T47D (cell line): Measurements from ENCODE around the gene A4GALT.
"Not testable (repeated sequence)": the region's sequence is repeated elsewhere in the genome, so short reads cannot be mapped to it uniquely, and the experiment has no call there.

Experiments
- DNase-seq, 2 experiments: peaks; one replicate each; pipeline versions ENCODE4 v3.0.0 to v3.0.0-alpha.2; 2011 to 2012; ENCODE audit warnings: low read depth in 1 of 2, low spot score in 1 of 2
- JUND ChIP-seq: IDR thresholded peaks from 2 replicates; pipeline ENCODE4 v1.6.1; 2012; ENCODE audit warnings: low read depth
- in situ Hi-C: cut with HindIII; loops from 2 replicates; pipeline ENCODE4 v1.10.0; 2016; ENCODE audit warnings: low sequenced_read_pairs, low pct_unique_long_range_greater_than_20kb

The A4GALT gene, protein sequence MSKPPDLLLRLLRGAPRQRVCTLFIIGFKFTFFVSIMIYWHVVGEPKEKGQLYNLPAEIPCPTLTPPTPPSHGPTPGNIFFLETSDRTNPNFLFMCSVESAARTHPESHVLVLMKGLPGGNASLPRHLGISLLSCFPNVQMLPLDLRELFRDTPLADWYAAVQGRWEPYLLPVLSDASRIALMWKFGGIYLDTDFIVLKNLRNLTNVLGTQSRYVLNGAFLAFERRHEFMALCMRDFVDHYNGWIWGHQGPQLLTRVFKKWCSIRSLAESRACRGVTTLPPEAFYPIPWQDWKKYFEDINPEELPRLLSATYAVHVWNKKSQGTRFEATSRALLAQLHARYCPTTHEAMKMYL

DNA sequence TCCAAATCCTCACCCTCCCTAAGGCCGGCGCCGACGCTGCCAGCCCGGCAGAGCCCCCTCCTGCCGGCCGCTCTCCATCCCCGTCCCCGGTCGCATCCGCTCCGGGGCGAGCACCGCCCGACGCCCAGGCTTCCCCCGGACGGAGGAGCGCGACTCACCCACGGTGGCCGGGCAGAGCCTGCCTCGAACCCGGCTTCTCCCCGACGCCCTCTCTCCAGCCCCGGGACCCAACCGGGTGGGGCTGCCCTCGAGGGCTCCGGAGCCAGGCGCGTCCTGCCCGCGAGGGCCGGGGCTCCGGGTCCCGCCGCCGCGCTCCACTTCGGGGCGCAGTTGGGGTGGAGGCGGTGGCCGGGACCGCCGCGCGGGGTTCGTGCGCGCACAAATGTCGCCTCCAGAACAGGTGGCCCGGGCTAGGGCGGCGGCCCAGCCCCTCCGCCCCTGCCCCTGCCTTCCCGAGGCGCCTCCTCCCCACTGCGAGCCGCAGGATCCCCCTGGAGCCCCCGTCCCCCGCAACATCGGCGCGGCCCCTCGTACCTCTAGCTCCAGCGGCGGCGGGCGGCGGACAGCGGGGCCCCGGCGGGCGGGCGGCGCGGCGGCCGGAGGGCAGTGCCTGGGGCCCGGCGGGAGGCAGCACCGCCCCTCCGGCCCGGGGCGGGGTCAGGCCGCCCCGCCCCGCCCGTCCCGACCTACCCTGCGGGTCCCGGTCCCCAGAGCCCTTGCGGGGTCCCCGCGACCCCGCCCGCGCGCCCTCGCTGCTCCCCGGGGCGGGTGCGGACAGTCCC is at the start of gene A4GALT:
A4GALT (minus strand) TSS at position 608 of the 782 bp plus-strand sequence. CDS start 26,919 bp downstream, outside the sequence.
- no peak for DNase-seq
- in situ Hi-C loops = no loop called here
- TF ChIP-seq JUND = no peak

- no peak for TF ChIP-seq JUND
- DNase-seq = no peak
- in situ Hi-C loops = no loop called here
These were observed 49.7 kb upstream of the A4GALT start for GRCh38 chr22:42770448-42770726.

- DNase-seq = no peak
- TF ChIP-seq JUND = no peak
- in situ Hi-C loops = no loop called here
These were observed 49.1 kb upstream of the A4GALT start for GRCh38 chr22:42769574-42770447.

- no peak for TF ChIP-seq JUND
- in situ Hi-C loops = no loop called here
- no peak for DNase-seq
These were observed 48.5 kb upstream of the A4GALT start for GRCh38 chr22:42769238-42769573.

DNA sequence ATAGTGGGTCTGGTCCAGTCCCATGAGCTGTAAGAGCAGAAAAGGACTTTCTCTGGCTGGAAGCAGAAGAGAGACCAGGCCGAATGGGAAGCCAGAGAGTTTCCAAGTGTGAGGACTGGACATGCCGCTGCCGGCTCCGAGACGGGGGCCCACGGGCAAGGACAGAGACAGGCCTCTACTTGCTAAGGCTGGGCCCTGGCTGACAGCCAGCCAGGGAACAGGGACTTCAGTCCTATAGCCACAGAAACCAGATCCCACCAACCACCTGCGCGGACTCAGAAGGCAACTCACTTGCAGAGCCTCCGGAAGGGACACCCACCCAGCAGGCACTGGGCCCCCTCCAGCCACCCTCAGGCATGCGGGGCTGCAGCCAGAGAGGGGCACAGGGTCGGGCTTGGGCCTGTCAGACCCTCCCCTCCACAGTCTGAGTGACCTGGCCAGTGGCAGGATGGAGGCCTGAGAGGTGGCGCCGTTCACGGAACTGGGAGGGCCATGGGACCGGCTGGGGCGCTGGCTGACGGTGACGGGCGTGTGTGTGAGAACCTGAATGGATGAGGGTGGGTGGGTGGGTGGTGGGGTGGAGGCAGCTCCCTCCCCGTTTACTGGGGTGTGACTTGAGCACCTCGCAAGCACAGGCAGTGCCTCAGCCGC is 47.8 kb upstream of the A4GALT start:
- in situ Hi-C loops = no loop called here
- no peak for DNase-seq
- TF ChIP-seq JUND = no peak

DNA sequence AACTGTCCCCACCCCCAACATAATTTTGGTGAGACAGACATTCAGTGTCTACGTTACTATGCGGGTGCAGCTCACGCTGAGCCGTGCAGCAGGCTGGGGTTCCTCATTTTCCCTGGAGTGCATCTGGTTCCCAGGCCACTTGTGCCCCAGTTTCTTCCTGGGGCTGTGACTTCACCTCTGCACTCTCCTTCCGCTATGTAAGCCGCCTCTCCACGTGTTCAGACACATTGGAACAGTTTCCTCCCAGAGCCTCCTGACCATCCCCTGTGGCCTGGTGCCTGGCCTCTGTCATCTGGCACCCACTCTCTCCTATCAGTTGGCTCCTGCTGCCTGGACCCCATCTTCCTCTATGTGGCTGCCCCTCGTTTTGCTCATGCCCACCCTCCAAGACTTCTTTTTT is 46.2 kb upstream of the A4GALT start:
- TF ChIP-seq JUND = no peak
- no peak for DNase-seq
- in situ Hi-C loops = no loop called here

GRCh38 chr22:42764895-42765363 is 44.3 kb upstream of the A4GALT start:
- no peak for TF ChIP-seq JUND
- no peak for DNase-seq
- in situ Hi-C loops = no loop called here

DNA sequence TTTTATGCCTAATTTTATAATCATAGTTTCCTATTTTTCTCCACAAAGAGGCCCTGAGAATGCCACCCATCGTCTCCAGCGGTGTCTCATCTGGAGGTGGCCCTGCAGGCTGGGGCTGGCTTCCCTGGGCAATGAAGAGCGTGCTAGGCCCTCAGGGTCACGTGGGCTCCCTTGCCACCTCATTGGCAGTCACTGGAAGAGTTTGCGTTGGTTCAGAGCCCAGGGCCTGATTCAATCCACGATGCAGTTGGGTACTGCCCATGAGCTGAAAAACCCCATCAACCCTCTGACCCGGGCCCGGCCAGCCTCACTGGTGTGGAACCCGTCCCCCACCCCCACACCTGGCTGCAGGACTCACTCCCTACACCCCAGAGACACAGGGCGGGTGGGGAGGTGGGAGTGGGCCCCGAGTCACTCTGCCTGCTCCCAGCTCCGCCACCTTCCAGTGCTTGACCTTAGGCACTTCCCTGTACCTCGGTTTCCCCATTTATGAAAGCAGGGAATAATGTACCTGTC is 43.4 kb upstream of the A4GALT start:
- no peak for TF ChIP-seq JUND
- in situ Hi-C loops = no loop called here
- DNase-seq = no peak

- no peak for DNase-seq
- TF ChIP-seq JUND = no peak
- in situ Hi-C loops = no loop called here
These were observed 40.3 kb upstream of the A4GALT start for GRCh38 chr22:42760806-42761565.

GRCh38 chr22:42758931-42759629 is 38.4 kb upstream of the A4GALT start:
- DNase-seq = no peak
- no peak for TF ChIP-seq JUND
- in situ Hi-C loops = no loop called here

DNA sequence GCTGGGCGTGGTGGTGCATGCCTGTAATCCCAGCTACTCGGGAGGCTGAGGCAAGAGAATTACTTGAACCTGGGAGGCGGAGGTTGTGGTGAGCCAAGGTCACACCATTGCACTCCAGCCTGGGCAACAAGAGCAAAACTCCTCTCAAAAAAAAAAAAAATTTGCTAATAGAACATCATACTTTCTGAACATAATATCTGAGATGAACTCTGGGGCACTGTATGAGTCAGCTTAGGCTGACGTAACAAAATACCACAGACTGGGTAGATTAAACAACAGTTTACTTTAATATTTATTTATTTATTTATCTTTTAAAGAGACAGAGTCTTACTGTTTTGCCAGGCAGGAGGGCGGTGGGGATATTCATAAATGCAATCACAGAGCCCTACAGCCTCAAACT is 34.9 kb upstream of the A4GALT start:
- in situ Hi-C loops, DNase-seq: not testable (repeated sequence)

GRCh38 chr22:42755121-42755520 is 34.5 kb upstream of the A4GALT start:
- DNase-seq, in situ Hi-C loops: not testable (repeated sequence)
